ENCODE data around the gene GUCY1A2. TPM values are rescaled to one million over a fixed set of nuclear protein-coding genes. Genes with fewer than 3 reads are reported as not detected.

The GUCY1A2 gene
- total RNA-seq, 2 donors from 2014 or later = 0.04 TPM; not detected in 1

DNA sequence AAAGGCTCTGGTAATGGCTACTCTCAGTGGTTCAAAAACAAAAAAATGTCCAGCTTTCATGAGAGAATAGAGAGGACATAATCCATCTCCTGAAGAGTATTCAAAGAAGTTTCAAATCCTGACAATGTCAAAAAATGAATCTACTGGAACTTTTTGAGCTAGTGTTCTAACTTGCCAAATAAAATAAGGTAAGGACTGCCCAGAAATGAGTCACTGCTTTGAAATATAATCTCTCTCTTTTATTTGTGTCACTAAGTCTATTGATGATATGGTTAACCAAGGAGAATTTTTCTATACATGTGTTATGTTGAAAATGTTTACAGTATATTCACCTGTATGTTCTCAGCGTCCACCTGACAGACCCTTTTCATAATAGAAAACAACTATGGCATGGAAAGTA, 3.4 kb downstream of the GUCY1A2 start:
- ATAC-seq (no peak), DNase-seq (ENCODE audit: low spot score in 2 of 2) (no peak)
- peaks cover 0 to 14% of the 10 kb centered on the region in 2 donors for H3K36me3 Mint-ChIP-seq
- H3K9me3 Mint-ChIP-seq = peaks cover 0 to 4% of the 10 kb centered on the region in 2 donors
- H3K27ac Mint-ChIP-seq = no peak overlapping the region

DNA sequence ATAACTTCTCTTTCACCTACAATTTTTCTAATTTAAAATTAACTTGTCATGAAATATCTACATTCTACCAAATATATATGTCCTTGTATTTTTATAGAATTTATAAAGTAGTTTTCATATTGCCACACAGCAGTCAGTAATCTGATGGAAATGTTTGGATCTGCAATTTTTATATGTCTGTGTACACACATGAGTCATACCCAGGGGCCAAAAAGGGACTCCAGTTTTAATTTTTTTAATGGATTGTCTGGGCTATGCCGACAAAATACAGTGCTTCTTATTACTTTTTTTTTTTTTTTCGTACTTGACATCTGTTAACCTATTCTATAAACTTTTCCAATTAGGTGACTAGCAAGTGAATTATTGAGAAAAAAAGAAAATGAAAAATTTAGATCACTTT, 6.3 kb downstream of the GUCY1A2 start:
- Mint-ChIP-seq H3K27ac (no peak overlapping the region), H3K36me3 (peaks cover 0 to 9% of the 10 kb centered on the region in 2 donors), H3K9me3 (peaks cover 0 to 4% of the 10 kb centered on the region in 2 donors)
- DNase-seq (ENCODE audit: low spot score in 2 of 2) (no peak), ATAC-seq (no peak)

DNA sequence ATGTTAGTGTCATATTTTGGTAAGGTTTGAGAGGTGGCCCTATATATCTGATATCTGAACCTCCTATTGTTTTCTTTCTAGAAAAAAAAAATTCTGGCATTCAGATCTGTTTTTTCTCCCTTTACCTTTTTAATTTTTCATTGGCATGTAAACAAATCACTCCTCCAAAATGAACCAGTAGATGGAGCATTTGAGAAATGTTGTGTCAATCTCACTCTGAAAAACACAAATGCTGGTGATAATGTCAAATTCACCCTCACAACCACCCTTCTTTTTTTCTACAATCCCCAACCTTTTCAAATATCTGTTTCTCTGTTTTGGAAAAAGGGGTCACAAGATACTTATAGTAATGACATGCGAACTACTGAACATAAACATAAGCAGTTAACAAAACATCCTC, 9.1 kb downstream of the GUCY1A2 start:
- Mint-ChIP-seq H3K36me3 (no peaks in the 10 kb centered on the region), H3K9me3 (peaks cover 0 to 4% of the 10 kb centered on the region in 2 donors), H3K27ac (no peak overlapping the region)
- DNase-seq (ENCODE audit: low spot score in 2 of 2) = no peak
- ATAC-seq = no peak

DNA sequence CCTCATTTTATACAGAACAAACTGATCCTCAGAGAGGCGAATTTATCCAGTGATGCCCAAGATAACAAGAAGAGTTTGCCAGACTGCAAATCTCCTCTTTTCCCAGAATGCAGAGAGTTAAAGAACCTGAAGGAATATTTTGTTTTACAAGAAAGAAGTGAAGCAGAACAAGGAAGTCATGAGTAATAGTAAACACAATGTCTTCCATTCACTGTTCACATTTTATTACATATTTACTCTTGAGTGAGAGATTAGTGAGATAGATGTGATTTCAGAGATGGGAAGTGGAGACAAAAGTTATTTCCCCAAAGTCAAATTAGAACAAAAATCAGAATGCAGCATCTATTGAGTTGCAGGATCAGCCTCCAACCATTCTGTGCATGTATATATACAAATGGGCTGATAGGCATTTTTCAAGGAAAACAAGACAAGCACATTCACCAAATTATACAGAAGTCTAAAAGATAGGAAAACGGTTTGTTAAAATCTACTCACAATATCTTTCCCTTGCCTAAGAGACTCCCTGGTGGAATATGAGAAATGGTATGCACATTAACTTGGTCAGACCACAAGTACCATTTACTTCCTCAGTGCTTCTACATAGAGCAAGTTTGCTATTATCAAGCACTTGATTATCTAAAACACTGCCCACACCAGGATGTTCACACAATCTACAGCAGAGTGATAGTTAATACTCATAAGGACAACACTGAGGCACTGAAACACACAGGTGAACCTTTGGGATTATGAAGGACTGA, 12.0 kb downstream of the GUCY1A2 start:
- Mint-ChIP-seq H3K9me3 (no peaks in the 10 kb centered on the region), H3K27ac (no peak overlapping the region), H3K36me3 (no peaks in the 10 kb centered on the region)
- DNase-seq (ENCODE audit: low spot score in 2 of 2) = no peak
- ATAC-seq = no peak

DNA sequence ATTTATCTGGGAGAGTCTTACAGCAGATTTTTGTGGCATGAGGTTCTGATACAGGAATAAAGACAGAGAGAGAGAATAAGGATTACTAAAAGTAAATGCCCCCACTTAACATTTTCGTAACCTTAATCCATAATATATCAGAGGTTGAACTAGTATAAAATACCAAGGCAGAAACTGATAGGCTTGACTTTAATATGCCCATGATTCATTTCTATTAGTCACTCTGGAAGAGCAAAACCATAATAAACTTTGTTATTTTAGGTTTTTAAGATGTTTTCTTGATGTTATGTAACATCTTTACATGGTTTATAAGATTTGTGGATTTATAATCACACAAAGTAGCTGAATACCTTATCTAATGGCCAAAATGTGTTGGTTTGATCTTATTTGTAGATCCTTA, 19.1 kb downstream of the GUCY1A2 start:
- no peak for ATAC-seq
- no peaks in the 10 kb centered on the region for H3K36me3 Mint-ChIP-seq
- H3K9me3 Mint-ChIP-seq = no peaks in the 10 kb centered on the region
- no peak overlapping the region for H3K27ac Mint-ChIP-seq
- no peak for DNase-seq (ENCODE audit: low spot score in 2 of 2)

DNA sequence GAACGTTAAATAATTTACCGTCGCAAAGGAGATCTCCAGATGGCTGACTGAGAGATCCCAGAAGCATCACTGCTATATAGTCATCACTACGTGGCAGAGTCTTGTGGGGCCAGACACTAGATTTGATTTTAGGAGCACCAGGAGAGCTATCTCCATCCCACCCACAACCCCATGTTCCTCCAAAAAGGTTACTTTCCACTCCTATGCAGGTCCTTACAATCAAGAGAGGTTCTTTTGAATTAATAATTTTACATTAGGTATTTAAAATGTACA, 19.4 kb downstream of the GUCY1A2 start:
- ATAC-seq = no peak
- H3K27ac Mint-ChIP-seq = no peak overlapping the region

DNA sequence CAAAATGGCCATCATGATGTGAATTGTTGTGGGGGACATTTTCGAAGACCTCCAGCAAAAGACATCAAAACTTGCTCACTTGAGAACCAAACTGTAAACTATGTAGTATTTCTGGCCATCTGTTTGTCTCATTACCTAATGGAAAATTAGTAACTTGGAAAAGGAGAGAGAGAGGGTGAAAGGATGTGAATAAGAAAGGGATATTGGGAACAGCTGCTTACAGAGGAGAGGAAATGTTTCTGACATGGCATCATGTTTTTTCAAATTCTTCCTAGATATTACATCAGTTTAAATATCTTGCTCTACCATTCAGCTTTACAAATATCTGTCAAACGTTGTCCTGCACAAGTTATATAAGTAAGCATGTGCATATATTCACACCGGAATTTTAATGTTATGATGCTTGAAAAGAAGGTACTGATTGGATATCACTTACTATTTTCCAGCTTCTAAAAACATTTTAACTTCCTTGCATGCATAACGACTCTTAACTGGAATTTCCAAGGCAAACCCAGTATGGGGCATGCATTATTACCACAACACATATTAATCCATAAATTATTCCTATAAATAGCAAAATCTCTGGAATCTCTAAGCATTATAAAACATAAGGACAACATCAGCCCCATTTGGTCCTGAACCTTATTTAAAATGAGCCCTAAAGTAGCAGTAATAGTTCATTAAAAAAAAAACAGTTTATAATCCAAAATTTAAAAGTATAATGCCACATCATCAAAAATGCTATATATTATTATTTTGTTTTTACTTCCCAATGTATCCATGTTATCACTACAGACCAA, 20.0 kb downstream of the GUCY1A2 start:
- DNase-seq (ENCODE audit: low spot score in 2 of 2) (no peak), ATAC-seq (no peak)
- H3K9me3 Mint-ChIP-seq = no peaks in the 10 kb centered on the region
- no peak overlapping the region for H3K27ac Mint-ChIP-seq
- H3K36me3 Mint-ChIP-seq = no peaks in the 10 kb centered on the region

More for the DNA sequence above, 19.4 kb downstream of the GUCY1A2 start:
- Mint-ChIP-seq H3K9me3 (no peaks in the 10 kb centered on the region), H3K36me3 (no peaks in the 10 kb centered on the region)
- DNase-seq (ENCODE audit: low spot score in 2 of 2) = no peak

DNA sequence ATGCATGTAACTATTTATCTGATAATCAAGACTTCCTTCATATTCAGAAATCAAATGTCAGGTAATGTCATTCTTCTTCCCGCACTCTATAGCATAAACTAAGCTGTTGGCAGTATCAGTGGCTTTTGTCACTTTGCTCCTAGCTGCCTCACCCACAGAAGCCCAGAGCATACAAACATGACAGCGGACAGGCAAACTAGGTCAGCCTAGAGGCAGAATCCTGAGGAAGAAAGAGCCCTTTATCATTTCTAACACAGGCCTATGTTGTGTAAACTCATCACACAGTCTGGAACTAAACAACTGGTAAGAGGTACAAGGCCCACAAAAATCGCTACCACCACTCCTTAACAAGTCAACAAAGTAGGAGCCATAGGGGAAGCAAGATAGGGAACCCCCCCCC, 21.0 kb downstream of the GUCY1A2 start:
- DNase-seq (ENCODE audit: low spot score in 2 of 2) (no peak), ATAC-seq (no peak)
- H3K27ac Mint-ChIP-seq = no peak overlapping the region
- H3K36me3 Mint-ChIP-seq = no peaks in the 10 kb centered on the region
- H3K9me3 Mint-ChIP-seq = peaks cover 0 to 4% of the 10 kb centered on the region in 2 donors

DNA sequence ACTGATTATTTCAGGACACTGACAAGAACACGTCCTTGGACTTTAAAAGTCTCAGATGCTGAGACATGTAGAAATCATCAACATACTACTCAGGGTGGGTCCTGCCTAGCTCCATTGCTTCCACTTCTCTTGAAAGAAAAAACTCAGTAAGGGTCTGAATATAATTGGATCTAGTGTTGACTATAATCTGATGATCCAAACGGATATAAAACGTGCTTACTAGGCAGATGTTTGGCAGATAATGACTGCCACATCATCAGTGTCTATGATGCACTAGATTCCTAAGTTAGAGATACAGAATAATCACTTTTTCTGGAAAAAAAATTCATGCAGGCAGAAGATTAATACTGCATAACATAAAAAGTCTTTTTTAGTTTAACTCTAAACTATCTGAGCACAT, 21.6 kb downstream of the GUCY1A2 start:
- Mint-ChIP-seq H3K27ac (no peak overlapping the region), H3K9me3 (peaks cover 0 to 4% of the 10 kb centered on the region in 2 donors)

DNA sequence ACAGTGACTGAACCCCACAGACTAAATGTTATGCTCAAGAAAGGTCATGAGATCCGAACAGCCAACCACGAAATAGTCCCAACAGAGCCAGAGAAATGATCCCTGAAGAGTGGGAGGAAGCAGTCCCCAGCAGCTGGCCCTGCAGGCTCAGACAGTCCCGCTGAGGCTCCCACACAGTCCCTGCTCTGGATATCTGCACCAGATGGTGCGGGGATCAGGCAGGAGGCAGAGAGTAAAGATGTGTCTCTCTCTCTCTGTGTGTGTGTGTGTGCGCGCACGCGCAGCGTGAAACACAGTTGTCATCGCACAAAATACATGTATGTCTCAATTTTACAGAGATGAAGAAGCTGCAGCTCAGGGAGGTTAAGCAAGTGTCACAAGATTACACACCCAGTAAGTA, 27.9 kb downstream of the GUCY1A2 start:
- Mint-ChIP-seq H3K36me3 (no peaks in the 10 kb centered on the region), H3K9me3 (peaks cover 0 to 19% of the 10 kb centered on the region in 2 donors), H3K27ac (no peak overlapping the region)
- no peak for DNase-seq (ENCODE audit: low spot score in 2 of 2)
- no peak for ATAC-seq

More for the DNA sequence above, 21.6 kb downstream of the GUCY1A2 start:
- no peaks in the 10 kb centered on the region for H3K36me3 Mint-ChIP-seq
- no peak for ATAC-seq
- DNase-seq (ENCODE audit: low spot score in 2 of 2) = no peak

DNA sequence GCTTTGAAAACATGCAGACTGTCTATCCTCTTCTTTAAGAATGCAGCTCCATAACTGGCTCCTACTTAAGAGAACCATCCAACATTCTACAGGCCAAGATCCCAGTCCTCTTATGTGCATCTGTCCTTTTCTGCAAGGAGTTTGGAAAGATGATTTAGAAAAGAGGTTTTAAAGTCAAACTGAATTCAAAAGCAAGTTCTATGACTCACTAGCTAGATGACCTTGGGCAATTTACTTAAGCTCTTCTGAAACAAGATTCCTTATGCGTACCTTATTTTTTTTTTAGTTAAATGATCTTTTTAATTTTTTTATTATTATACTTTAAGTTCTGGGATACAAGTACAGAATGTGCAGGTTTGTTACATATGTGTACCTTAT, 29.2 kb downstream of the GUCY1A2 start:
- H3K9me3 Mint-ChIP-seq = peaks cover 0 to 19% of the 10 kb centered on the region in 2 donors
- H3K27ac Mint-ChIP-seq = no peak overlapping the region
- H3K36me3 Mint-ChIP-seq = no peaks in the 10 kb centered on the region
- ATAC-seq (no peak), DNase-seq (ENCODE audit: low spot score in 2 of 2) (no peak)

DNA sequence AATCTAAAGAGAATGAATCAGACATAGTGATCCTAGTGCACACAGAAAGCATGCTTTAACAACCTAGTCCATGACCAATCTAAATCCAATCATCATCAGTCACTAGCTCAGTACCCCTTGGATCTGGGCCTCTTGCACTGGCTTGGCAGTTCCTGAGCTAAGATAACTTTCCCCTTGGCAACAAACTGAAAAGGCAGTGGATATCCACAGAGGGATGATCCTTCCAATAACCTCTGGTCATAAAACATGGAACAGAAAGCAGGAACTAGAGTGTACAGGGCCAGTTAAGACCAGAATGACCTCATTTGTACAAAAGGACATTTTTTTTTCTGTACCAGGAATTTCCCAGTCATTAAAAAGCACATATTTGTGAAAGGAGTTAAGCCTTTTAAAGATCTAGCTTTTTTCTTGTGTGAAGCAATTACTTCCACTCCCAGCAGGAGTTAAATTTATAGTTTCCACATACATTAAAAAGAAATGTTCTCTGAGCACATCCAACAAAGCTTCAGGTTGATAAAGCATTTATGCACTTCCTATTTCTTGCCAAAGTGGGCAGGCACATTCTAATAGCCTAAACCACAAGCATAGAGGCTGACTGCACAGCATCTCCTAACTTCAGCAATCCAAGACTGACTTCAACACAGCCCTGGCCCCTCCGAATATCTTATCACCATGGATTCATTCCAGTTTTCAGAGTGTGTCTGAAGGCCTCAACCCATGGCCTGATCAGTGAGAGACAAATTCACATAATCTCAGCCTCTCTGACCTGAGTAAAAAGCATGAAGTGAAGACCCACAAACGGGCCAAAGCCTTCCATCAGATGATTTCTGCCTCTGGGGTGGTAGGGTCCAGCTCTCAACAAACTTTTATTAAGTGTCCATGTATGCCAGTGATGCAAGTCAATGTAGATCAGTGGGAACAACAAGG, 29.9 kb downstream of the GUCY1A2 start:
- ATAC-seq (no peak), DNase-seq (ENCODE audit: low spot score in 2 of 2) (no peak)
- Mint-ChIP-seq H3K9me3 (peaks cover 0 to 19% of the 10 kb centered on the region in 2 donors), H3K27ac (no peak overlapping the region), H3K36me3 (no peaks in the 10 kb centered on the region)

DNA sequence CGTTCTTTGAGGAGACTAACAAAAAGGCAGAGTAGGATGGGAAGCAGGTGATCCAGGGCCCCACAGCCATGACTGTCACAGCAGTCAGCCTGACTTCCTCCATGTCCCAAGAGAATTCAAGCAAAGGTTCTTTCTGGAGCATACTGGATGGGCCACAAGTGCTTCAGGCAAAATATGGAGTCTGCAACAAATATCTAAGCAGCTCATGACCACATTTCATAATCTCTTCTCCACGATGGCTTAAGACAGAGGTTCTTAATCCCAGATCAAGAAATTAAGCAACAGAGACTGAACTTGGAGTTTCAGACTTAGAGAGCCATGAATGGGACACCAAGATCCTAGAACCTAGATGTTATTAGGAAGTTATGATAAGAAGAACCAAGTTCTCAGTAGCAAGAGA, 31.6 kb downstream of the GUCY1A2 start:
- no peak for DNase-seq (ENCODE audit: low spot score in 2 of 2)
- Mint-ChIP-seq H3K27ac (no peak overlapping the region), H3K9me3 (peaks cover 0 to 15% of the 10 kb centered on the region in 2 donors), H3K36me3 (no peaks in the 10 kb centered on the region)
- no peak for ATAC-seq

DNA sequence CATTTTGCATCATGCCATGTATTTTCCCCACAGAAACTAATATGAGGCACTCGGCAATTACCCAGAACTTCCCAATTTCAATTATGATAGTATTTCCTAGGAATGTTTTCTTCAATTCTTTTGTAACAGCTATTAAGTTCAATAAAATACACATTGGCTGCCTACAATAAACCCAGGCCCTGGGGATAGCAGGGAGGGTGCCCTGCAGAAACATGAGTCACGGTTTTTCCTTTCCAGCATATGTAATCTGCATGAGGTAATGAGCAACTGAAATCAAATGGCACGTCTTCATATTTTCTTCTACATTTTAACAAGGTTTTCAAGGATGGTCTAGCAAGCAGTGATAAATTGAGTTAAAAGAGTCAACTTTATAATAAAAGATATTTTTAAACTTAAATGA, 32.0 kb downstream of the GUCY1A2 start:
- no peak for ATAC-seq
- peaks cover 0 to 15% of the 10 kb centered on the region in 2 donors for H3K9me3 Mint-ChIP-seq
- no peaks in the 10 kb centered on the region for H3K36me3 Mint-ChIP-seq
- H3K27ac Mint-ChIP-seq = no peak overlapping the region
- DNase-seq (ENCODE audit: low spot score in 2 of 2) = no peak

DNA sequence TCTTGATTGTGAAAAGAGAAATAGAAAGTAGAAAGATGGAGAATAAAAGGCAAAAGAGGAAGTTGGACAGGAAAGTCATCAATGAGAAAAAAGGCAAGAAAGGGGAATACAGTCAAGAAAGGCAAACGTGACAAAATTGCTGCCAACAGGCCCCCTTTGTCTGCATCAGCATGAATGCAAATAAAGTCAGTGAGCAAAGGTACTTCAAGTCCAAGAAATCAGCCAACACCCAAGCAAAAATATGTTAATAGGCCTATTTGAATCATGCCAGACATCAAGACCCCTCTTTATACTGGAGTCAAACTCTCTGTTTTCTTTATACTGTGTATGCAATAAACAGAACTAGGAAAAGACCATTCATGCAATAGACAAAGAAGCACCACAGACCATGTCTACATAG, 34.3 kb downstream of the GUCY1A2 start:
- DNase-seq (ENCODE audit: low spot score in 2 of 2) (no peak), ATAC-seq (no peak)
- H3K27ac Mint-ChIP-seq = no peak overlapping the region
- H3K9me3 Mint-ChIP-seq = peaks cover 0 to 8% of the 10 kb centered on the region in 2 donors
- H3K36me3 Mint-ChIP-seq = no peaks in the 10 kb centered on the region

DNA sequence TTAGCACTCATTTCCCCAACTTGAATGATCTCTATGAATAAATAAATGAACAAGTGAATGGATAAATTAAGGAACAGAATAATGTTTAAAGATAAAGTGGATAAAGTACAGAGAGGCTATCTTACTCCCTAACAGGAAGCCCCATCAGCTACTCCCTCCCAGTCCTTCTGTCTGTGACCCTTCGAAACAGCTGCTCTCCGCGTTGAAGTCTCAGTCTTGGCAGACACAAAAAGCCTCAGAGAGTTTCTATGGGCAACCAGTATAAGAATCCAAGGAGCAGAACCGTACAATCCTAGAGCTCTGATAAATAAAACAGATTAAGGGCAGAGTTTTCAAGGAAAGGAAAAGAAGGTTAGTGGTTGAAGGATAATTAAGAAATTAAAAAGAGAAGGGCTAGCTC, 35.0 kb downstream of the GUCY1A2 start:
- DNase-seq (ENCODE audit: low spot score in 2 of 2) (no peak), ATAC-seq (no peak)
- Mint-ChIP-seq H3K27ac (no peak overlapping the region), H3K36me3 (no peaks in the 10 kb centered on the region), H3K9me3 (peaks cover 0 to 3% of the 10 kb centered on the region in 2 donors)

DNA sequence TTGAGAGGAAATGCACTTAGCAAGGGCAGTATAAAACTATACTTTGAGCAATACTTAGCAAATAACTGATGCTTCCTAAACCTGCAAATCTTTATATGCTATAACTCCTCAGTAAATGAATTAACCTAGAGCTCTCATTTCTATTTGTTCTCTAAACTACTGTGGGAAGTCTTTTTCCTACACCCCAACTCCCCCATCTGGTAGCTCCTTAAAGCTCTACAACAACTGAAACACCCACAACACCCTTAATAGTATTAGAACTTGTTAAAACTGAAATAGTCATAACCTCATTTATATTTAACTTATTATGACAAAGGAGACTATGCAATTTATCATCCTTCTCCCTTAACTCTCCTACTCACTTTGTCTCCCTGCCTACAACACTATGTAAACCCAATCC, 43.4 kb downstream of the GUCY1A2 start:
- peaks cover 0 to 10% of the 10 kb centered on the region in 2 donors for H3K9me3 Mint-ChIP-seq
- no peak for ATAC-seq
- H3K27ac Mint-ChIP-seq = no peak overlapping the region
- H3K36me3 Mint-ChIP-seq = no peaks in the 10 kb centered on the region
- DNase-seq (ENCODE audit: low spot score in 2 of 2) = no peak
